Fibroblast of lung (primary cell): ENCODE results near the gene PPFIBP2. TPM values are rescaled to one million over a fixed set of nuclear protein-coding genes. Genes with fewer than 3 reads are reported as not detected.

Source experiments
- DNase-seq, 2 donors: peaks; one replicate each; pipeline versions ENCODE4 v3.0.0 to v3.0.0-alpha.2; 2010; ENCODE audit warnings: low read depth in 2 of 2
- H2AFZ ChIP-seq: 2 replicates; pipeline ENCODE4 v1.5.1; 2012; ENCODE audit warnings: low read length, control low read depth, inconsistent platforms
- H3K27ac ChIP-seq: 2 replicates; pipeline ENCODE4 v1.5.1; 2011; ENCODE audit warnings: low read length, control low read depth; ENCODE audit not compliant: insufficient read depth
- H3K27me3 ChIP-seq: 2 replicates; pipeline ENCODE4 v1.5.1; 2011; ENCODE audit warnings: mild to moderate bottlenecking, low read length; ENCODE audit not compliant: control insufficient read depth, insufficient read depth
- H3K36me3 ChIP-seq: 2 replicates; pipeline ENCODE4 v1.5.1; 2011; ENCODE audit warnings: low read length; ENCODE audit not compliant: control insufficient read depth, insufficient read depth
- H3K4me1 ChIP-seq: 2 replicates; pipeline ENCODE4 v1.5.1; 2011; ENCODE audit warnings: low read length; ENCODE audit not compliant: control insufficient read depth, insufficient read depth; ENCODE audit errors: extremely low read depth
- H3K4me2 ChIP-seq: 2 replicates; pipeline ENCODE4 v1.5.1; 2011; ENCODE audit warnings: low read length, control low read depth; ENCODE audit not compliant: insufficient read depth; ENCODE audit errors: extremely low read depth
- H3K4me3 ChIP-seq, 4 experiments: fragments of 200-600 bp in 1 of 4; sonication (generic) in 1 of 4; replicated peaks in 1 of 4; 2 replicates each; pipeline ENCODE4 v1.5.1; 2011 to 2016; ENCODE audit warnings: low read length in 4 of 4, low read depth in 3 of 4, mild to moderate bottlenecking in 3 of 4, control low read depth in 2 of 4, inconsistent platforms in 1 of 4, mixed read lengths in 1 of 4; ENCODE audit not compliant: insufficient read depth in 1 of 4; ENCODE audit errors: control extremely low read depth in 1 of 4
- H3K79me2 ChIP-seq: 2 replicates; pipeline ENCODE4 v1.5.1; 2012; ENCODE audit warnings: mild to moderate bottlenecking, low read length, inconsistent platforms; ENCODE audit not compliant: control insufficient read depth, insufficient read depth
- H3K9ac ChIP-seq: 2 replicates; pipeline ENCODE4 v1.5.1; 2011; ENCODE audit warnings: mild to moderate bottlenecking, low read length, control low read depth; ENCODE audit not compliant: insufficient read depth
- H3K9me3 ChIP-seq: 2 replicates; pipeline ENCODE4 v1.5.1; 2012; ENCODE audit warnings: low read depth, low read length; ENCODE audit not compliant: control insufficient read depth, insufficient read depth
- H4K20me1 ChIP-seq: 2 replicates; pipeline ENCODE4 v1.5.1; 2011; ENCODE audit warnings: low read length; ENCODE audit not compliant: control insufficient read depth, insufficient read depth; ENCODE audit errors: extremely low read depth
- CTCF ChIP-seq, 2 donors: IDR thresholded peaks in 1 of 2; conservative IDR thresholded peaks in 1 of 2; 1 replicate in 1 of 2; 2 replicates in 1 of 2; pipeline ENCODE4 v1.5.1; 2011 to 2012; ENCODE audit warnings: low read length in 2 of 2, control low read depth in 1 of 2, inconsistent platforms in 1 of 2, low read depth in 1 of 2, mild to moderate bottlenecking in 1 of 2
- EZH2 ChIP-seq: IDR thresholded peaks from 2 replicates; pipeline ENCODE4 v1.5.1; 2012; ENCODE audit warnings: low read length, control low read depth, mild to moderate bottlenecking; ENCODE audit errors: missing control alignments
- polyA plus RNA-seq, 2 donors: library from polyadenylated mRNA; depleted of rRNA in 1 of 2; stranded (reverse) in 1 of 2; unstranded in 1 of 2; fragments of >200 nt; gene quantifications; 2 replicates each; pipeline ENCODE4 v1.2.1, GENCODE V29; 2011 to 2012; ENCODE audit warnings: missing spikeins in 1 of 2
- total RNA-seq: library from RNA; depleted of rRNA; stranded (reverse); fragments of >200 nt; gene quantifications from 2 replicates; pipeline ENCODE4 v1.2.1, GENCODE V29; 2014

Gene PPFIBP2
- total and polyA plus RNA-seq, 2 donors (not counting 1 experiment from before 2014, with no cell fraction given) = 11.4 to 38.8 TPM

GRCh38 chr11:7551571-7551970 lies 37.8 kb downstream of the PPFIBP2 start:
- Histone ChIP-seq H3K27me3 (no peaks in the 10 kb centered on the region), H2AFZ (no peak overlapping the region), H3K4me1 (peaks cover 3% of the 10 kb centered on the region), H3K4me2 (no peak overlapping the region), H3K9ac (no peak overlapping the region), H4K20me1 (no peaks in the 10 kb centered on the region), H3K27ac (no peak overlapping the region), H3K4me3 (no peak overlapping the region), H3K36me3 (no peaks in the 10 kb centered on the region), H3K79me2 (no peaks in the 10 kb centered on the region), H3K9me3 (no peaks in the 10 kb centered on the region)
- DNase-seq = peak; percentile 16 to 51
- no peak for TF ChIP-seq CTCF (conservative IDR thresholded peaks at IDR 0.05 in 1 of 2, IDR thresholded peaks at IDR 0.05 in 1 of 2; ENCODE audit: low read depth in 1 of 2, low read length in 2 of 2)
- no peak for TF ChIP-seq EZH2

GRCh38 chr11:7552666-7553065 lies 38.9 kb downstream of the PPFIBP2 start:
- H3K36me3 ChIP-seq = no peaks in the 10 kb centered on the region
- H3K27ac ChIP-seq = no peak overlapping the region
- no peaks in the 10 kb centered on the region for H4K20me1 ChIP-seq
- H3K9me3 ChIP-seq = no peaks in the 10 kb centered on the region
- no peak overlapping the region for H3K4me3 ChIP-seq
- no peak overlapping the region for H3K4me2 ChIP-seq
- H3K4me1 ChIP-seq = peaks cover 3% of the 10 kb centered on the region
- no peaks in the 10 kb centered on the region for H3K27me3 ChIP-seq
- DNase-seq = no peak
- no peak overlapping the region for H2AFZ ChIP-seq
- no peaks in the 10 kb centered on the region for H3K79me2 ChIP-seq
- TF ChIP-seq EZH2 (no peak), CTCF (conservative IDR thresholded peaks at IDR 0.05 in 1 of 2, IDR thresholded peaks at IDR 0.05 in 1 of 2; ENCODE audit: low read depth in 1 of 2, low read length in 2 of 2) (no peak)
- H3K9ac ChIP-seq = no peak overlapping the region

- Histone ChIP-seq H3K36me3 (no peaks in the 10 kb centered on the region), H4K20me1 (no peaks in the 10 kb centered on the region), H3K27ac (no peak overlapping the region), H3K9me3 (no peaks in the 10 kb centered on the region), H3K4me2 (no peak overlapping the region), H3K4me1 (peaks cover 3% of the 10 kb centered on the region), H3K27me3 (no peaks in the 10 kb centered on the region), H3K9ac (no peak overlapping the region), H3K79me2 (no peaks in the 10 kb centered on the region), H3K4me3 (no peak overlapping the region), H2AFZ (no peak overlapping the region)
- TF ChIP-seq CTCF (conservative IDR thresholded peaks at IDR 0.05 in 1 of 2, IDR thresholded peaks at IDR 0.05 in 1 of 2; ENCODE audit: low read depth in 1 of 2, low read length in 2 of 2) (no peak), EZH2 (no peak)
- no peak for DNase-seq
Measured at GRCh38 chr11:7555052-7555699, 41.4 kb downstream of the PPFIBP2 start.
